Endodermal cell (in vitro differentiated cells): ENCODE results near the gene MT1G. TPM values are rescaled to one million over a fixed set of nuclear protein-coding genes. Genes with fewer than 3 reads are reported as not detected.

Experiments used
- DNase-seq: peaks from one replicate; pipeline ENCODE4 v3.0.0-alpha.2; 2017
- H3K27ac ChIP-seq: 2 replicates; pipeline ENCODE4 v1.5.1; 2013; ENCODE audit warnings: mild to moderate bottlenecking, low read depth, low read length, moderate library complexity
- H3K27me3 ChIP-seq: 2 replicates; pipeline ENCODE4 v1.6.1; 2013; ENCODE audit warnings: mild to moderate bottlenecking, low read length, moderate library complexity; ENCODE audit not compliant: insufficient read depth, control insufficient read depth, poor library complexity, severe bottlenecking
- H3K36me3 ChIP-seq: 2 replicates; pipeline ENCODE4 v1.7.0; 2013; ENCODE audit warnings: mild to moderate bottlenecking, low read length, moderate library complexity; ENCODE audit not compliant: control insufficient read depth, insufficient read depth
- H3K4me1 ChIP-seq: one replicate; pipeline ENCODE4 v1.7.0; 2013; ENCODE audit warnings: low read length; ENCODE audit not compliant: control insufficient read depth, insufficient read depth
- H3K4me3 ChIP-seq: 2 replicates; pipeline ENCODE4 v1.5.1; 2013; ENCODE audit warnings: mild to moderate bottlenecking, low read length, moderate library complexity
- H3K9ac ChIP-seq: 2 replicates; pipeline ENCODE4 v1.6.1; 2013; ENCODE audit warnings: mild to moderate bottlenecking, low read length, moderate library complexity; ENCODE audit not compliant: poor library complexity, severe bottlenecking; ENCODE audit errors: extremely low read depth
- H3K9me3 ChIP-seq: 2 replicates; pipeline ENCODE4 v1.6.1; 2013; ENCODE audit warnings: mild to moderate bottlenecking, low read length, moderate library complexity; ENCODE audit not compliant: control insufficient read depth
- H3K27ac Mint-ChIP-seq: 2 replicates; pipeline ENCODE4 v1.8.0; 2020; ENCODE audit warnings: mixed read lengths
- H3K27me3 Mint-ChIP-seq: 2 replicates; pipeline ENCODE4 v1.8.0; 2021; ENCODE audit warnings: mild to moderate bottlenecking, mixed read lengths; ENCODE audit not compliant: insufficient read depth
- H3K36me3 Mint-ChIP-seq: 2 replicates; pipeline ENCODE4 v1.8.0; 2020; ENCODE audit warnings: low read depth, mixed read lengths
- H3K4me1 Mint-ChIP-seq: 2 replicates; pipeline ENCODE4 v1.8.0; 2020; ENCODE audit warnings: mixed read lengths
- H3K4me3 Mint-ChIP-seq: 2 replicates; pipeline ENCODE4 v1.8.0; 2020; ENCODE audit warnings: mild to moderate bottlenecking, moderate library complexity, mixed read lengths
- H3K9me3 Mint-ChIP-seq: 2 replicates; pipeline ENCODE4 v1.8.0; 2020; ENCODE audit warnings: mild to moderate bottlenecking, mixed read lengths
- CTCF ChIP-seq: fragments of 200-600 bp; sonication (generic); conservative IDR thresholded peaks from 2 replicates; pipeline ENCODE4 v1.5.0; 2021; ENCODE audit warnings: antibody characterized with exemption, mild to moderate bottlenecking
- WGBS, 2 experiments: methylation state at CpG; one replicate each; pipeline versions ENCODE4 v1.1.5 to v1.1.7; 2013; ENCODE audit warnings: missing lambda C conversion rate in 2 of 2, mixed read lengths in 1 of 2; ENCODE audit not compliant: insufficient coverage in 1 of 2, insufficient read length in 1 of 2; 5-methylcytosine and 5-hydroxymethylcytosine counted together
- total RNA-seq, 2 donors: library from RNA; stranded (reverse); fragmentation: NEBNext Ultra II Directional in 1 of 2; extraction: Animal tissue kit (Norgen Biotek cat#: 25700) in 1 of 2; gene quantifications; 2 replicates in 1 of 2; 3 replicates in 1 of 2; pipeline ENCODE4 v1.2.1, GENCODE V29; 2021

The MT1G gene
- total RNA-seq, 2 donors from 2014 or later = 7.8 TPM; not detected in 1

DNA sequence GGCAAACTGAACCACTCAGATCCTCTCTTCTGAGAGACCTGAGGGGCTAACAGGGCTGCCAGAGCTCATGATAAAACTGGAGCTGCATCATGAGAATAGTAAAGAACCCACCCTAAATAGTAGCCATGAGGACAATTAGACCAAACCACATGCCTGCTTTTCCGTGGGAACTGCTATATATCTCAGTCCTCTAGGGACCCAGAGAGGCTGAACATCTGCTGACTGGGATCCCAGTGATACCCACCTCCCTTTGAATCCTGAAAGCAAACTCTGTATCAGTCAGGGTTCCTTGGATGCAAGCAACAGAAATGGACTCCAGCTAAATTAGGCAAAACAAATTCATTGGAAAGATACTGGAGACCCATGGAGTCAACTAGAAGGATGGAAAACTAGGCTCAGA, 20.9 kb upstream of the MT1G start:
- Mint-ChIP-seq H3K9me3 (peaks cover 14% of the 10 kb centered on the region), H3K27ac (no peak overlapping the region), H3K4me1 (no peaks in the 10 kb centered on the region), H3K36me3 (no peaks in the 10 kb centered on the region), H3K27me3 (peaks cover 6% of the 10 kb centered on the region), H3K4me3 (no peak overlapping the region)
- Histone ChIP-seq H3K9me3 (no peaks in the 10 kb centered on the region), H3K27ac (no peak overlapping the region), H3K4me3 (no peak overlapping the region), H3K9ac (no peak overlapping the region), H3K4me1 (no peaks in the 10 kb centered on the region), H3K27me3 (peaks cover 5% of the 10 kb centered on the region), H3K36me3 (no peaks in the 10 kb centered on the region)
- 57 to 62% methylated on average over 1 of the region's 1 CpG for WGBS, 2 experiments
- DNase-seq = no peak
- TF ChIP-seq CTCF = peak; percentile 25

DNA sequence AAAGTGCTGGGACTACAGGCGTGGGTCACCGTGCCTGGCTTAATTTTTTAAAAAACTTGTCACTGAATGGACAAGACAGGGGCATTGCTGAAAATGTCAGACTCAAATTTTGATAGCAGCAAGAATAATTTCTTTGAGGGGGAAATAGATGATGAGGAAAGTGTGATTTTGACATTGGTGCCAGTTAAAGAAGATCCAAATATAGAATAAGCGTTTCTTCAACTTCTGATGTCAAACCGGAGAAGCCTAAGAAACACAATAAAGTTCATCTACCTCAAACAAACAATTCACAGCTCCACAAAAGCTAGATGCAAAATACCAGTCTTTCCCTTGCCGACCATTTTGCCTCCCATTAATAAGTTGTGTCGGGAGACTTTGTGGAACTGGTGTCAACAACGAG, 18.9 kb upstream of the MT1G start:
- WGBS, 2 experiments = 92 to 93% methylated on average over 7 of the region's 7 CpGs
- peaks cover 24% of the 10 kb centered on the region for H3K27me3 ChIP-seq
- Mint-ChIP-seq H3K27ac (no peak overlapping the region), H3K4me1 (peaks cover 3% of the 10 kb centered on the region), H3K9me3 (peaks cover 14% of the 10 kb centered on the region), H3K36me3 (no peaks in the 10 kb centered on the region), H3K4me3 (no peak overlapping the region), H3K27me3 (peaks cover 22% of the 10 kb centered on the region)
- H3K9me3 ChIP-seq = no peaks in the 10 kb centered on the region
- TF ChIP-seq CTCF = no peak
- H3K4me1 ChIP-seq = no peaks in the 10 kb centered on the region
- no peak overlapping the region for H3K27ac ChIP-seq
- no peak for DNase-seq
- no peak overlapping the region for H3K9ac ChIP-seq
- H3K4me3 ChIP-seq = no peak overlapping the region
- H3K36me3 ChIP-seq = no peaks in the 10 kb centered on the region

DNA sequence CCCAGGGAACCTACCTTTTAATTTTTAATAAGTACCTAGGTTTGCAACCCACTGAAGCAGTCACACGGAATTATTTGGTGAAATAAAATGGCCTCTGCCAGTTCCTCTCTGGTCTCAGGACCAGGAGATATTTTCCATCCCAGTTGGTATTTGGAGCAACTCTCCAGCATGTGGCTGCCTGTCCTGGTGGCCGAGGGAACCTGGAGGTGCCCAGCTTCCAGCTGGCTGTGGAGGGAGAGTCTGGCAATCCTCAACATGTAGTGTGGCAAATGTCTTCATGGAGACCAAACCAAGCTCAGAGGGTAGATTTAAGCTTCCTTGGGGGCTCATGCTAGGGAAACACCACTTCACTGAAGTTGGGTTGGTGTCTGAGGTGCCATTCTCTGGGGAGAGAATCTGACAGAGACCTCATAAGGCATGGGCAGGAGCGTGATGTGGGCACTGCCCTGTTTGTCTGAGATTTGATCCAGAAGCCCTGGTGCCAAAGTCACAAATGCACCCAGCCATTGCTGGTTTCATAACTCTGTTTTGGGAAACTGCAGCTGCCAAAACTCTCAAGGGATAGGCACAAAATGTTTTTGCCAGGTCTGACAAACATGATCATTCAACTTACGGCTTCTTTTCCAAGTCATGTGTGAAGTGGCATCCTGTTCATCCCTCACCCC, 17.2 kb upstream of the MT1G start:
- Mint-ChIP-seq H3K27me3 (peaks cover 32% of the 10 kb centered on the region), H3K9me3 (peaks cover 12% of the 10 kb centered on the region), H3K4me1 (peaks cover 4% of the 10 kb centered on the region), H3K4me3 (no peak overlapping the region), H3K36me3 (no peaks in the 10 kb centered on the region), H3K27ac (no peak overlapping the region)
- Histone ChIP-seq H3K27ac (no peak overlapping the region), H3K27me3 (peaks cover 35% of the 10 kb centered on the region), H3K4me1 (no peaks in the 10 kb centered on the region), H3K9ac (no peak overlapping the region), H3K9me3 (no peaks in the 10 kb centered on the region), H3K4me3 (no peak overlapping the region), H3K36me3 (no peaks in the 10 kb centered on the region)
- no peak for DNase-seq
- no peak for TF ChIP-seq CTCF
- WGBS, 2 experiments = 88 to 94% methylated on average over 4 of the region's 4 CpGs
